Fibroblast of skin of scalp (primary cell): ENCODE measurements around the gene TSEN15.
A peak's percentile ranks its signal among the peaks of the same experiment; 100 is the strongest.
"Not testable (repeated sequence)": the region's sequence is repeated elsewhere in the genome, so short reads cannot be mapped to it uniquely, and the experiment has no call there.

Source experiments
- DNase-seq: peaks from one replicate; pipeline ENCODE4 v3.0.0-alpha.2; 2013

Gene TSEN15

GRCh38 chr1:184056921-184057555 is 5.5 kb downstream of the TSEN15 start:
- peak; percentile 97 for DNase-seq

GRCh38 chr1:184059887-184060286 is 8.4 kb downstream of the TSEN15 start:
- DNase-seq = no peak

- peak; percentile 88 for DNase-seq
Measured at GRCh38 chr1:184060316-184060715, 8.8 kb downstream of the TSEN15 start.

- DNase-seq = peak; percentile 92
Measured at GRCh38 chr1:184061396-184062003, 10.0 kb downstream of the TSEN15 start.

GRCh38 chr1:184062640-184063286 is 11.2 kb downstream of the TSEN15 start:
- DNase-seq = no peak

- DNase-seq = no peak
Measured at GRCh38 chr1:184065559-184065958, 14.0 kb downstream of the TSEN15 start.

- no peak for DNase-seq
Measured at GRCh38 chr1:184068354-184068753, 16.8 kb downstream of the TSEN15 start.

GRCh38 chr1:184069675-184070074 is 18.1 kb downstream of the TSEN15 start:
- DNase-seq = no peak

- DNase-seq = peak; percentile 55
Measured at GRCh38 chr1:184072376-184072775, 20.8 kb downstream of the TSEN15 start.

GRCh38 chr1:184074383-184074782 is 22.9 kb downstream of the TSEN15 start:
- DNase-seq = no peak

- DNase-seq = peak; percentile 66
Measured at GRCh38 chr1:184075055-184076029, 23.8 kb downstream of the TSEN15 start.

GRCh38 chr1:184078564-184079249 is 27.2 kb downstream of the TSEN15 start:
- no peak for DNase-seq

GRCh38 chr1:184080309-184080708 is 28.8 kb downstream of the TSEN15 start:
- DNase-seq = no peak

GRCh38 chr1:184082541-184083415 is 31.2 kb downstream of the TSEN15 start:
- DNase-seq = no peak

GRCh38 chr1:184085667-184086066 is 34.1 kb downstream of the TSEN15 start:
- no peak for DNase-seq

- DNase-seq = no peak
Measured at GRCh38 chr1:184088037-184088436, 36.5 kb downstream of the TSEN15 start.

GRCh38 chr1:184093071-184093470 is 41.5 kb downstream of the TSEN15 start:
- no peak for DNase-seq

GRCh38 chr1:184096005-184096404 is 44.5 kb downstream of the TSEN15 start:
- DNase-seq = no peak

GRCh38 chr1:184096580-184096979 is 45.0 kb downstream of the TSEN15 start:
- not testable (repeated sequence) for DNase-seq

GRCh38 chr1:184101141-184101540 is 49.6 kb downstream of the TSEN15 start:
- peak; percentile 16 for DNase-seq

GRCh38 chr1:184101571-184101970 is 50.0 kb downstream of the TSEN15 start:
- no peak for DNase-seq
